ENCODE data around the gene TCF3.

DNA sequence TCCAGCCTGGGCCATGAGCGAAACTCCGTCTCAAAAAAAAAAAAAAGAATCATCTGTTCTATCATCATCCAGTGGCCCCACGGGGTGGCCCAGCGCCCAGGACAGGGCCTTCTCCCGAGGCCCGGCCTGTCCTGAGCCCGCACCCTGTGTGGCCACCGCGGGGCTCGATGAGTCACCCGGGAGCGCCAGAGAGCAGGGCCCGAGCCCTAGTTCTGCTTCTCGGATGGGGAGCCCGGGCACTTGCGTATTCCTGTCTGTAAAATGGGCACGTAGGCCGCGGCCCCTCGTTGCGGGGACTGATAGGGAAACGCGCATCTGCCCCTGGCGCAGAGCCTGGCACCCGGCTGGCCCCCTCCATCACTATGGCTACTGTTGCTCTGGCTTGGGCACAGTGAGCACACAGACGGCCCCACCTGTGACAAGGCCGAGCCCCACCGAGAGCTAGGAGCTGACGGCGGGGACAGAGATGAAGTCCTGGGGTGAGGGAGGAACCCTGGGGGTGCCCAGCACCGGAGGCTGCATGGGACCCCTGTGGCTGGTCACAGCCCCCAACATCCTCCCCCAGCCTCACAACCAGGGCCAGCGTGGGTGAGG is 25.9 kb downstream of the TCF3 start:
- TF ChIP-seq POLR2A (IDR thresholded peaks at IDR 0.05) (no peak), EP300 (IDR thresholded peaks at IDR 0.05) (no peak)
- TF ChIP-seq, protein P1, sequence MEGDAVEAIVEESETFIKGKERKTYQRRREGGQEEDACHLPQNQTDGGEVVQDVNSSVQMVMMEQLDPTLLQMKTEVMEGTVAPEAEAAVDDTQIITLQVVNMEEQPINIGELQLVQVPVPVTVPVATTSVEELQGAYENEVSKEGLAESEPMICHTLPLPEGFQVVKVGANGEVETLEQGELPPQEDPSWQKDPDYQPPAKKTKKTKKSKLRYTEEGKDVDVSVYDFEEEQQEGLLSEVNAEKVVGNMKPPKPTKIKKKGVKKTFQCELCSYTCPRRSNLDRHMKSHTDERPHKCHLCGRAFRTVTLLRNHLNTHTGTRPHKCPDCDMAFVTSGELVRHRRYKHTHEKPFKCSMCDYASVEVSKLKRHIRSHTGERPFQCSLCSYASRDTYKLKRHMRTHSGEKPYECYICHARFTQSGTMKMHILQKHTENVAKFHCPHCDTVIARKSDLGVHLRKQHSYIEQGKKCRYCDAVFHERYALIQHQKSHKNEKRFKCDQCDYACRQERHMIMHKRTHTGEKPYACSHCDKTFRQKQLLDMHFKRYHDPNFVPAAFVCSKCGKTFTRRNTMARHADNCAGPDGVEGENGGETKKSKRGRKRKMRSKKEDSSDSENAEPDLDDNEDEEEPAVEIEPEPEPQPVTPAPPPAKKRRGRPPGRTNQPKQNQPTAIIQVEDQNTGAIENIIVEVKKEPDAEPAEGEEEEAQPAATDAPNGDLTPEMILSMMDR (IDR thresholded peaks at IDR 0.05): no peak

Measured in tibial nerve (tissue), 4 donors.